HCT116 (cell line): ENCODE measurements around the gene SIRPB2. TPM values are rescaled to one million over a fixed set of nuclear protein-coding genes. Genes with fewer than 3 reads are reported as not detected.

Experiments used
- ATAC-seq: fragments of 200-7000 bp; cut with Tn5 transposase; 2 replicates; pipeline ENCODE4 v1.9.1; 2020; ENCODE audit warnings: mild to moderate bottlenecking, moderate library complexity
- BruUV-seq: library from RNA; stranded (reverse); fragments of 400-500 nt; replicated peaks from 2 replicates; lab custom pipeline; 2021; lab: Mats Ljungman, UMichigan
- CTCF ChIA-PET: fragments of 300-600 bp; sonication (Branson Sonifier 250); formaldehyde crosslinking; loops from one replicate; lab custom pipeline; 2021; ENCODE audit warnings: antibody characterized with exemption; lab: Charles Lee
- POLR2A ChIA-PET: fragments of 300-600, 350-600 bp; sonication (Branson Sonifier 250); formaldehyde crosslinking; loops from one replicate; lab custom pipeline; 2021; ENCODE audit warnings: antibody characterized with exemption; lab: Charles Lee
- RAD21 ChIA-PET, 2 experiments: fragments of 300-600 bp; sonication (Branson Sonifier 250); formaldehyde crosslinking; loops; one replicate each; lab custom pipeline; 2023; ENCODE audit warnings: low total read pairs in 2 of 2; ENCODE audit not compliant: uncharacterized antibody in 2 of 2, unreplicated experiment in 2 of 2, low non-redundant PET in 1 of 2; lab: Charles Lee
- DNase-seq: peaks from one replicate; pipeline ENCODE4 v3.0.0-alpha.2; 2010; ENCODE audit warnings: low read depth, low spot score
- H2AFZ ChIP-seq: fragments of 200-600 bp; shearing (Covaris generic), sonication (generic); 2 replicates; pipeline ENCODE4 v1.6.1; 2017; ENCODE audit warnings: low read depth, mixed run types, mixed read lengths, antibody characterized with exemption, low read length; ENCODE audit not compliant: poor library complexity, severe bottlenecking
- H3K27ac ChIP-seq: 2 replicates; pipeline ENCODE4 v1.5.1; 2012; ENCODE audit warnings: low read depth, low read length
- H3K27me3 ChIP-seq: fragments of 200-600 bp; sonication (generic); 2 replicates; pipeline ENCODE4 v1.6.1; 2016; ENCODE audit warnings: mixed run types, low read length, mixed read lengths; ENCODE audit not compliant: insufficient read depth
- H3K36me3 ChIP-seq, 2 experiments: fragments of 200-500 bp in 1 of 2; fragments of 200-600 bp in 1 of 2; sonication (Bioruptor generic) in 1 of 2; sonication (generic) in 1 of 2; 2 replicates each; pipeline versions ENCODE4 v1.5.1 to v1.6.1; 2014 to 2016; ENCODE audit warnings: low read length in 2 of 2, inconsistent platforms in 1 of 2, mixed read lengths in 1 of 2, mixed run types in 1 of 2; ENCODE audit not compliant: insufficient read depth in 2 of 2, control insufficient read depth in 1 of 2
- H3K4me1 ChIP-seq, 2 experiments: fragments of 200-600 bp in 1 of 2; sonication (generic) in 1 of 2; 2 replicates each; pipeline versions ENCODE4 v1.5.1 to v1.6.1; 2012 to 2017; ENCODE audit warnings: low read length in 2 of 2, inconsistent platforms in 1 of 2, mild to moderate bottlenecking in 1 of 2, mixed read lengths in 1 of 2, mixed run types in 1 of 2, moderate library complexity in 1 of 2; ENCODE audit not compliant: insufficient read depth in 2 of 2, control insufficient read depth in 1 of 2
- H3K4me2 ChIP-seq: fragments of 200-600 bp; sonication (generic); 2 replicates; pipeline ENCODE4 v1.6.1; 2017; ENCODE audit warnings: mixed run types, low read length, mixed read lengths
- H3K4me3 ChIP-seq, 2 experiments: fragments of 200-600 bp in 1 of 2; sonication (generic) in 1 of 2; replicated peaks in 1 of 2; 2 replicates each; pipeline ENCODE4 v1.5.1; 2011 to 2016; ENCODE audit warnings: low read length in 2 of 2, control low read depth in 1 of 2, low read depth in 1 of 2, mild to moderate bottlenecking in 1 of 2, mixed read lengths in 1 of 2, mixed run types in 1 of 2
- H3K79me2 ChIP-seq: fragments of 200-600 bp; sonication (generic); 2 replicates; pipeline ENCODE4 v1.6.1; 2017; ENCODE audit warnings: mild to moderate bottlenecking, mixed run types, low read length, moderate library complexity, mixed read lengths; ENCODE audit not compliant: insufficient read depth
- H3K9ac ChIP-seq: fragments of 200-600 bp; sonication (generic); 2 replicates; pipeline ENCODE4 v1.6.1; 2016; ENCODE audit warnings: low read length, mixed read lengths
- H3K9me2 ChIP-seq: fragments of 200-600 bp; sonication (generic), shearing (Covaris generic); 2 replicates; pipeline ENCODE4 v1.6.1; 2017; ENCODE audit warnings: mixed run types, mild to moderate bottlenecking, moderate library complexity; ENCODE audit not compliant: insufficient read depth
- H3K9me3 ChIP-seq, 2 experiments: fragments of 200-500 bp in 1 of 2; fragments of 200-600 bp in 1 of 2; sonication (Bioruptor generic) in 1 of 2; sonication (generic) in 1 of 2; 2 replicates each; pipeline ENCODE4 v1.6.1; 2014 to 2017; ENCODE audit warnings: low read length in 2 of 2, mixed read lengths in 2 of 2, inconsistent platforms in 1 of 2, low read depth in 1 of 2, mild to moderate bottlenecking in 1 of 2, mixed run types in 1 of 2, moderate library complexity in 1 of 2; ENCODE audit not compliant: control insufficient read depth in 1 of 2, insufficient read depth in 1 of 2
- H4K20me1 ChIP-seq: fragments of 200-600 bp; sonication (generic), shearing (Covaris generic); 2 replicates; pipeline ENCODE4 v1.6.1; 2017; ENCODE audit warnings: mixed run types, mild to moderate bottlenecking, moderate library complexity; ENCODE audit not compliant: insufficient read depth
- CBX3 ChIP-seq: IDR thresholded peaks from 2 replicates; pipeline ENCODE4 v1.6.1; 2012; ENCODE audit warnings: low read depth
- ELF1 ChIP-seq: IDR thresholded peaks from 2 replicates; pipeline ENCODE4 v1.6.1; 2012; ENCODE audit warnings: low read depth, borderline replicate concordance
- EZH2phosphoT487 ChIP-seq: fragments of 200-600 bp; IDR thresholded peaks from 2 replicates; pipeline ENCODE4 v1.6.1; 2018; ENCODE audit warnings: antibody characterized with exemption, borderline replicate concordance
- JUND ChIP-seq: IDR thresholded peaks from 2 replicates; pipeline ENCODE4 v1.6.1; 2012
- MAX ChIP-seq: IDR thresholded peaks from 2 replicates; pipeline ENCODE4 v1.6.1; 2012
- POLR2A ChIP-seq: IDR thresholded peaks from 2 replicates; pipeline ENCODE4 v1.7.0; 2011; ENCODE audit warnings: borderline replicate concordance; ENCODE audit not compliant: insufficient read depth, insufficient read length; ENCODE audit errors: extremely low read depth
- POLR2AphosphoS5 ChIP-seq: IDR thresholded peaks from 2 replicates; pipeline ENCODE4 v1.6.1; 2011; ENCODE audit warnings: mild to moderate bottlenecking, low read depth, low read length, moderate library complexity
- SRF ChIP-seq: IDR thresholded peaks from 2 replicates; pipeline ENCODE4 v1.6.1; 2012; ENCODE audit warnings: low read depth
- ZBTB33 ChIP-seq: IDR thresholded peaks from 2 replicates; pipeline ENCODE4 v1.6.1; 2011; ENCODE audit warnings: mild to moderate bottlenecking, low read length, moderate library complexity; ENCODE audit not compliant: insufficient replicate concordance; ENCODE audit errors: extremely low read depth
- ZFX ChIP-seq: fragments of 450-650 bp; IDR thresholded peaks from 2 replicates; pipeline ENCODE4 v1.6.1; 2017
- ZNF274 ChIP-seq: fragments of 200-500 bp; sonication (Bioruptor generic); IDR thresholded peaks from 2 replicates; pipeline ENCODE4 v1.6.1; 2014; ENCODE audit warnings: mild to moderate bottlenecking, low read depth, low read length, inconsistent platforms
- intact Hi-C: fragments of 100-400 bp; cut with micrococcal nuclease; formaldehyde crosslinking; loops from 2 replicates; pipeline ENCODE4 v1.10.0; 2022
- total RNA-seq: library from RNA; stranded (reverse); gene quantifications from one replicate; pipeline ENCODE4 v1.2.1, GENCODE V29; 2021; ENCODE audit not compliant: unreplicated experiment

SIRPB2 gene
- total RNA-seq, 1 experiment from 2014 or later = not detected

- Histone ChIP-seq H4K20me1 (no peaks in the 10 kb centered on the region), H2AFZ (no peak overlapping the region), H3K4me3 (no peak overlapping the region), H3K79me2 (no peaks in the 10 kb centered on the region), H3K4me2 (no peak overlapping the region), H3K36me3 (no peaks in the 10 kb centered on the region), H3K27ac (no peak overlapping the region), H3K9me3 (no peaks in the 10 kb centered on the region), H3K4me1 (no peaks in the 10 kb centered on the region), H3K9me2 (no peaks in the 10 kb centered on the region), H3K27me3 (no peaks in the 10 kb centered on the region), H3K9ac (no peak overlapping the region)
- TF ChIP-seq ELF1 (no peak), SRF (no peak), CBX3 (no peak), JUND (no peak), MAX (no peak), ZFX (no peak), POLR2AphosphoS5 (no peak), POLR2A (no peak), ZNF274 (no peak), ZBTB33 (no peak), EZH2phosphoT487 (no peak)
- ChIA-PET RAD21 (interaction anchor here in 1 of 2 experiments (0.7 kb wide), 1 partner anchor 217 kb away, joined by 3 read pairs; no protein-coding TSS in a partner anchor), CTCF (interaction anchor here (0.9 kb wide), 1 partner anchor 69 kb away, joined by 4 read pairs; no protein-coding TSS in a partner anchor), POLR2A (no interaction called here)
- no TSS peak for BruUV-seq
- no peak for ATAC-seq
- intact Hi-C loops = no loop called here
- no peak for DNase-seq
These were observed 56.5 kb downstream of the SIRPB2 start for GRCh38 chr20:1434571-1435336.
